ENCODE results near the gene TANGO2.

TANGO2 gene

GRCh38 chr22:20028855-20029549 lies 8.1 kb downstream of the TANGO2 start:
- DNase-seq = no peak

DNA sequence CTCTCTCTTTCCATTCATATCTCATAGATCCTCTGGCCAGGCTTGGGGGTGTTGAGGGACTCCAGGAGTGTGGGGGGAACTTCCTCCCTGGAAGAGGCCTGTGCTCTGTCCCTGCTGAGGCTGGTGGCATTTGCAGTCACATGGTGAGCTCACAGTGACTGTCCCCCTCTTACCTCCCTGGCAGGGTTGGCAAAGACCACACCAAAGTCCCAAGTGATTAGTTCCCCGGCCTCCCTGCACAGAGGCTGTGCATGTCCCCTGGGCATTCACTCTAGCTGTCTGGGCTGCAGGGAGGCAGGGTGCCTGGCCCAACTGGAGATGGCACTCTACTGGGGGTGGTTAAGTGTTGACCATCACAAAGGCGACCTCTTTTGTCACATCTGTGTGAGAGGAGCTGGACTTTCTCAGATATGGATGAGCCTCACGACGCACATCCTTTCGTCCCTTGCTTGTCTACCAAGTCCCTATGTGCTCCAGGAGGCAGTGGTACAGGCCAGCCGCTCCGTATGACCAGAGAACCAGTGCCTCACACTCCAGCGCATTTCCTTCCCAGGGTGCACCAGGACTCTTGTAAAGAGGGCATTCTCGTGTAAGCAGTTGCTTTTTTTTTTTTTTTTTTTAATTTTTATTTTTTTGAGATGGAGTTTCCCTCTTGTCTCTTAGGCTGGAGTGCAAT lies 8.8 kb downstream of the TANGO2 start:
- DNase-seq = no peak

DNA sequence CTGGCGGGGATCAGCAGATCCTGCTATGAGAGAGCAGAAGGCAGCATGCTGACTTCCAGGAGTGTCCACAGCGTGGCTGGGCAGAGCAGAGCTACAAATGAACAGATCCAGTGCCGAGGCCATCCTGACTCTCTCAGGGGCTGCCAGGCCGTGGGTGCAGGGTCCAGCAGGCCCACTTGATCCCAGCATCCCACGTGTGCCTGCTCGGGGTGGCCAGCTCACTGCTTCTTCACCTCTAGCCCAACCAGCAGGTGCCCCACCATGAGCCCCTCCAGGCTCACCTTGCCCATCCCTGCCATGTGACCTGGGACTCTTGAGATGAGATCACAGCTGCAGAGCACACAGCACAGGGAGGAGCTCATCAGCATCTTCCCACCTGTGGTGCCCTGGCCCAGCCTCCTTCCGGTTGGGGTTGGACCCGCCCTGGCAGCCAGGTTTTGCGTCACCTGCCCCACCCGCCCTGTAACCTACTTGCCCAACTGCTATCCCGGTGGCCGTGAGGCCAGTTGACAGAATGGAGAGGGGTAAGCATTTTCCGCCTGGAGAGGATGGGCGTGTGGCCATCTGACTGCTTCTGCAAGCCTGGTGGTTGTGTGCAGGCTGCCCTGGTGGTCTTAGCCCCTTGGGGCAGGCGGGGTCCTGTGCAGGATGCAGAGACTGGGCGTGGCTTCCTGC lies 11.0 kb downstream of the TANGO2 start:
- DNase-seq = no peak

DNA sequence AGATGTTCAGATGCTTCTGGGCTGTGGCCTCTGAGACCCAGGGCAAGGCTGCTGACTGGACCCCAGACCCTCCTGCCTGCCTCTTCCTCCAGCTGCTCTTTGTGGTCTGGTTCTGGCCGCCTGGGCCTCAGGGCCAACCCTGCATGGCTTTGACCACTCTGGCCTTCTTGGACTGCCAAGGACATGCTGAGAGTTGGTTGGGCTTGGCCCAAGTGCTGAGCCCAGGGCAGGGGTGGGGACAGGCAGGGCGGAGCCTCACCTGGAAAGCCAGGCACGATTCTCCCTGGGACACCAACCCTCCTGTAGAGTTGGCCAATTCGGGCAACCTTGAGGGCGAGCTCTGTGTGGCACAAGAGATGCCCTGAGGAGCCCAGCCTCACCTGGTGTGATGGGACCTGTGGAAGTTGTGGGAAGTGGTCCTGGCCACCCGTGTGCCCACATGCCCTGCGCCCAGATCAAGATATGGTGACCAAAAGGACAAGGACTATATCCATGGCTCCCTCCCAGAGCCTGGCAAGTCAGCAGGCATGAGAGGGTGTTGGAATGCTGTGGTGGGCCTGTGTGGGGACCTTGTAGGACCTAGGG lies 11.6 kb downstream of the TANGO2 start:
- DNase-seq = no peak

GRCh38 chr22:20033045-20033706 lies 12.3 kb downstream of the TANGO2 start:
- DNase-seq = no peak

DNA sequence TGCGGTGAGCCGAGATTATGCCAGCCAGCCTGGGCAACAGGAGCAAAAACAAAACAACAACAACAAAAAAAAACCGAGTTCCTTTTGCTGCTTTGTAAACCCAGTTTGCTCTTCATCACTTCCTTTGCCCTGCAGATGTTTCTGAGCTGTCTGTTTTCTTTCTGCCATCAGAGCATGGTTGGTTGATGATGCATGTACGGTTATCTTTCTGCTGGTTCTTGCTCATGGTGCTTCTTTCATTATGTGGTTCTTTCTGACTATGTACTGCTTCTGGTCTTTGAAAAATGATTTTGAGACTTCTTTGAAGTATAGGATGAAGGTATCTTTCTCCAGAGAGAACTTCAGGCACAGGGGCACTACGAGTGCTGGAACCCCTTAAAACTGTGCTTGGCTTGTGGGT lies 13.2 kb downstream of the TANGO2 start:
- DNase-seq = no peak

- DNase-seq = no peak
Observed at GRCh38 chr22:20035375-20036083, 14.6 kb downstream of the TANGO2 start.

- DNase-seq = no peak
Observed at GRCh38 chr22:20036084-20036482, 15.2 kb downstream of the TANGO2 start.

DNA sequence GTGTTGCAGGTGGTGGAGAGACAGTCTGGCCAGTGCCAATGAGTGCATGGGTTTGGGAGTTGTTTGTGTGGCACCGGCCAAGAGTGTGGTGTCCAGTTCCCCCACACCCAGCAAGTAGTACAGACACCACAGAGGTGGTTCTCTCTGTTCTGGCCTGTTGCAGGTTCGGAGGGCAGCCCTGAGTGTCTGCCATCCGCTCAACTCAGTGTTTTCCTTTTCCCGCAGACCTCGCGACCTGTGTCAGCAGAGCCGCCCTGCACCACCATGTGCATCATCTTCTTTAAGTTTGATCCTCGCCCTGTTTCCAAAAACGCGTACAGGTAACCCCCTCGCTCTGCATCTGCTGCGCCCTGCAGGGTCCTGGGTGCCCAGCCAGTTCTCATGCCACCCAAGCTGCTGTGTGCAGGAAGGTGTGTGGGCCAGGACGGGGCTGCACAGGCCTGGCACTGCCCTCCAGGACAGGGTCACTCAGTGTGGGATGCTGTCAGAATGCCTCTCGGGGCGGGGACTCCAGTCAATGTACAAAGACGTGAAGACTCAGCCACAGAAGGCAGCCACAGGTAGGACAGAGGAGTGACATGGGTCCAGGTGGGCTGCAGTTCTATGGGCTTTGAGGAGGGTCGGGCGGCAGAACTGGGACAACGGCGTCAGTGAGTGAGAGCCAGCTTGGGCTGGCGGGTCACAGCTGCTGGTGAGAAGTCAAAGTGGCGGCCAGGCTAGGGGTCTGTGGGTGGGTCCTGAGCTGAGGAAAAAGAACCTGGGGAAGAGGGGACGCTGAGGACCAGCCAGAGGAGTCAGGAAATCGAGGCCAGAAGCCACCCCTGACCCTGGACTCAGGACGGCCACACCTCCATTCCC lies 15.9 kb downstream of the TANGO2 start:
- no peak for DNase-seq

- no peak for DNase-seq
Observed at GRCh38 chr22:20037419-20037818, 16.5 kb downstream of the TANGO2 start.

DNA sequence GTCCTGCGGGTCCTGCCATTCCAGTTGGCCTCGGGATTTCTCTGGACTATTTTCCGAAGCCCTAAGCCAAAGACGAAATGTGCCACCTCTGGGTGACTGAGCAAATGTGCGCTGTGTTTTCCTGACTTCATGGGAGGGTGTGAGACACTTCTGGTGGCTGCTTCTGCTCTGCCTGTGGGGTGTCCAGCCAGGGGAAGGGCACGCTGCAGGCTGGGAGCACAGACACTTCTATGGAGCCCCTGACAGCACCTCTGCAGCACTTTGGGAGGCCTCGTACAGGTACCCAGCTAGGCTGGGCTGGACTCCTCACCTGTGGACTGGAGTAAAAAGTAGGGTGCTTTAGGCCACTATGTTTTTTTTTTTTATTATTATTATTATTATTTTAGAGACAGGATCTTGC lies 17.7 kb downstream of the TANGO2 start:
- DNase-seq = no peak

DNA sequence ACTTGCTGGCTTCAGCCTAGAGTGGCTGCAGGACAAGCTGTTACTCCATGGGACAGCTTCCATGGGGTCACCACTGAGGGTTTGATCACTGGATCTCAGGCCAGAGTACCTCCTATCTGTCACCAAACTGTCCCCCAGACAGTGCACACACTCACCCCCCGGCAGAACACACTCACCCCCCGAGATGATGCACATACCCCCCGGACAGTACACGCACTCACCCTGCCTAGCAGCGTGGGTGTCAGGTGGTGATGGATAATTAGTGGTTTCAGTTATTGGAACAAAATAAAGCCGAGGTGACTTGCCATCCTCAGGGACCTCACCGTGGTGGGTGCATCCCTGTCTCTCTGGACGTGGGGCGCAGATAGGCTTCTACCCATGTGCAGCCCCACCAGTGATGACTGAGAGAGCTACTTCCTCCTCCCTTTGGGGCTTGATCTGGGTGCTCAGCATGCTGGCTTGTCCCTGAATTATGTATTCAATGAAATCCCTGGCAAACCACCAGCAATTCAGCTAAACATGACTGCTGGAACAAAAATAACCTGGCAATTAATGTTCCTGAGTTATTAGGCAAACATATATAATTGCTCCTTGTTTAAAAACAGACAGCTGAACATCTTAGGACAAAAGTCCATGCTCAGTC lies 18.9 kb downstream of the TANGO2 start:
- no peak for DNase-seq

GRCh38 chr22:20040327-20041200 lies 19.7 kb downstream of the TANGO2 start:
- DNase-seq = no peak

DNA sequence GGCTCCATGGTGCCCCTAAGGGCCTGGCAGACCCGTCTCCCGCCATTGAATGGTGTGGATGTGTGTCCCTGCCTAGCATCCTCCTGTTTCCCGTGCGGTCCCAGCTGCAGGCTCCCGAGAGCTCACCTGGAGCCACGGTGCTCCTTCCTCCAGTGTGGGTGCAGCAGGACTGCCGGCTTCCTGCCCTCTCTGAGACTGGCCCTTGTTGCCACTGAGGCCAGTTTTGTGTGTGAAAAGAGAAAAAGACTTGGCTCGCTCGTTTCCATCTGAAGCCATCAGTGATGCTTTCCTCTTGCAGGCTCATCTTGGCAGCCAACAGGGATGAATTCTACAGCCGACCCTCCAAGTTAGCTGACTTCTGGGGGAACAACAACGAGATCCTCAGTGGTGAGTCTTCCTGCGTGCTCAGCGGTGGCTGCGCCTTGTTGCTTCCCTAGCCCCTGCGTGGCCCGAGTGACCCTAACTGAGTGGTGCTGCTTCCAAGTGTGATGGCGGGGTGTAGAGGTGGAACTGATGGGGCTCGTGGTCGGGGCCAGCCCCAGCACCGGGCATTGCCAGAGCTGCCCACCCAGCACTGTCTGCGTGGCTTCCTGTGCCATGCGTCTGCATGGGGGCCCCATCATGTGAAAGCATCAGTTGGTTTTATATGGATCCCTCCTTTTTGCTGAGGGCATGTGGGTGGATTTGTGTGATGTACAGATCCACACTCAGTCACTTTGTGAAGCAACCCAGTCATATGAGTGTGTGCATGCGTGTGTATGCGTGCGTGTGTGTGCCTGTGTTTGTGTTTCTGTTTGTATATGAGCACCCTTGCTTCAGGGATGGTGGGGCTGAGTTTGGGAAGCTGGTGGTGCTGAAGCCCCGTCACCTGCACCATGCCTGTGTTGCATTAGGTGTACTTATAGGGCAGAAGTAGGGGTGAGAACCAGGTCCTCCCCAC lies 22.4 kb downstream of the TANGO2 start:
- DNase-seq = no peak

DNA sequence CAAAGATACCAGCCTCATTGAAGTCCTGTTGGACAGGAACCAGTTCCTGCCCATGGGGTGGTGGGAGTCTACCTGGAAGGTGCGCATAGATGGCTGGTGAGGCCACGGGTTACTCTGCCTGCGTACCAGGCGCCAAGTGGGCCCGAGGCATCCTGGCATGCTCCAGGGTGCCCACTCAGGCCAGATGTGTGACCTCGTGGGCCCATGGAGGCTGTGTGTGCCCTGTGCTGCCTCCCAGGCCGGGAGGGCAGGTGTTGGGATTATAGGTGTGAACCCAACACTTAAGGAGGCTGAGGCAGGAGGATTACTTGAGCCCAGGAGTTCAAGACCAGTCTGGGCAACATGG lies 23.1 kb downstream of the TANGO2 start:
- DNase-seq = no peak

DNA sequence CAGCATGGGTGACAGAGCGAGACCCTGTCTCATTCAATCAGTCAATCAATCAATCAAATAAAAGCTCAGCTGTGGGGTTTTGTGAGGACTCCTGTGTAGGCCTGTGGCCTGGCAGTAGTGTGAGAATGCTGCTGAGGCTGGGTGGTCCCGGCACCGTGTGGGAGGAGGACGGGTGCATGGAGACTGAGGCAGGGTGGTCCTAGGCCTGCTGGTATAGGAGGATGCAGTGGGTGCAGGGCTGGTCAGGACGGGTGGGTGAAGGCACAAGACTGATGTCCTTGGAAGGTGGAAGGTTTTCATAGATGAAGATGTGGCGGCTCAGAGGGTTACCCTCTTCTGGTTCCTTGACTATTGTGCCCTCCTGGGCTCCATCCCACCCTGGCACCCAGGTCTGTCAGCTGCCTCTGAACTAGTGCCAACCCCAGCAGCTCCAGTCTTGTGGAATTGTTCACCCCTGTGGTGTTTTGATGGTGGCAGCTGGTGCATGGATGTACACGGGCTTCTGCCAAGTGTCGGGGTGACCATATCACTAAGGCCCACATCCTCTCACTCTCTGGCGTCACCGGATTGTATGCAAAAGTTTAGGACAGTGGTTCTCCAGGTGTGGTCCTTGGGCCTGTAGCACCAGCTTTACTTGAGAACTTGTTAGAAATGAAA lies 23.7 kb downstream of the TANGO2 start:
- DNase-seq = no peak

DNA sequence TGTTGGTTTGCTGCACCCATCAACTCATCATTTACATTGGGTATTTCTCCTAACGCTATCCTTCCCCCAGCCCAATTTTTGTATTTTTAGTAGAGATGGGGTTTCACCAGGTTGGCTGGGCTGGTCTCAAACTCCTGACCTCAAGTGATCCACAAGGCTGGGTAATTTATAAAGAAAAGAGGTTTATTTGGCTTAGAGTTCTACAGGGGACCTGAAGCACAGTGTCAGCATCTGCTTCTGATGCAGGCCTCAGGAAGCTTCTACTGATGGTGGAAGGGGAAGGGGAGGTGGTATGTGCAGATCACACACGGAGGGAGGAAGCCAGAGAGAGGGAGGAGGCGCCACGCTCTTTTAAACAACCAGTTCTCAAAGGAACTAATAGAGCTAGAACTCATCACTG lies 25.8 kb downstream of the TANGO2 start:
- no peak for DNase-seq

GRCh38 chr22:20051927-20052308 lies 31.0 kb downstream of the TANGO2 start:
- DNase-seq = no peak

Measured in amniotic stem cell (primary cell).